GM12892 (cell line): Measurements from ENCODE around the gene EREG.

ENCODE experiments used
- POLR2A ChIP-seq: IDR thresholded peaks from 2 replicates; pipeline ENCODE4 v1.6.1; 2011; ENCODE audit warnings: low read depth, low read length, control low read depth
- TAF1 ChIP-seq: IDR thresholded peaks from 2 replicates; pipeline ENCODE4 v1.6.1; 2011; ENCODE audit warnings: low read depth, mild to moderate bottlenecking, control low read depth, low read length, borderline replicate concordance

- TF ChIP-seq TAF1 (no peak), POLR2A (no peak)
These were observed 26.1 kb upstream of the EREG start for GRCh38 chr4:74338792-74339333.
